ENCODE measurements around the gene UBAP2L.

- TF ChIP-seq EZH2phosphoT487 (IDR thresholded peaks at IDR 0.05; ENCODE audit: unreplicated experiment) (no peak), CTCF (conservative IDR thresholded peaks at IDR 0.05; ENCODE audit: low read depth in 2 of 2) (peak; percentile 61 to 80), REST (IDR thresholded peaks at IDR 0.05; ENCODE audit: unreplicated experiment) (no peak), EZH2 (IDR thresholded peaks at IDR 0.05; ENCODE audit: low read depth, unreplicated experiment) (no peak), CREB1 (CRISPR knock-in tag; IDR thresholded peaks at IDR 0.05; ENCODE audit: low read depth) (no peak), POLR2AphosphoS5 (IDR thresholded peaks at IDR 0.05; ENCODE audit: low read depth) (no peak)
Observed at GRCh38 chr1:154276797-154277196, 56.0 kb downstream of the UBAP2L start.

Measured in GM23338 (cell line).